NOMO-1 treated with dmso at 0.1 percent for 144 hours (cell line): Measurements from ENCODE around the gene COG5.

Experiments used
- DNase-seq: peaks from one replicate; lab custom pipeline; 2025; ENCODE audit not compliant: unreplicated experiment; lab: John Stamatoyannopoulos, UW

Gene COG5

DNA sequence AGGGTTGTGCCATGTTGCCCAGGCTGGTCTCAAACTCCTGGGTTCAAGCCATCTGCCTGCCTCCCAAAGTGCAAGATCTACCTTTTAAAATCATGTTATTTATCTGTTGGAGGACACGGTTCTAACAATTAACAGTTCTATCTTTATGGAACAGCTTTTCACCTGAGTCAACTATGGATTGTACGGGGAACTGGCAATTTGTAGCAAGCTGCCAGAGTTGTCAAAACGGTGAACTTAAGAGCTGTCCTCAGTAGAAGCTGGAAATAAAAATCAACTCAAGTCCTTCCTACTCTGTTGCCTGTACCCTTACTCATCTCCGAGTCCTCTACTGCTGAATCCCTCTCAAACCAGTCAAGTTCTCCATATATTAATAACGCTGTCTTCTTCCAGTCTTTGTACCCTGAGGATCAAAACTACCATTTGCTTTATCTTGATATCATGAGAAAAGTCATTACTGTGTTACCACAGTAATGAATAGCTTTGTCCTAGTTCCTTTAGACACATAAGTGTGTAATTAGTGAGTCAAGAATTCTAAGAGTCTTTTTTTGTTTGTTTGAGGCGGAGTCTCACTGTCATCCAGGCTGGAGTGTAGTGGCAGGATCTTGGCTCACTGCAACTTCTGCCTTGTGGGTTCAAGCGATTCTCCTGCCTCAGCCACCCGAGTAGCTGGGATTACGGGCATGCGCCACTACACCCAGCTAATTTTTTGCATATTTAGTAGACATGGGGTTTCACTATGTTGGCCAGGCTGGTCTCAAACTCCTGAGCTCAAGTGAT is 366.7 kb downstream of the COG5 start:
- no peak for DNase-seq

DNA sequence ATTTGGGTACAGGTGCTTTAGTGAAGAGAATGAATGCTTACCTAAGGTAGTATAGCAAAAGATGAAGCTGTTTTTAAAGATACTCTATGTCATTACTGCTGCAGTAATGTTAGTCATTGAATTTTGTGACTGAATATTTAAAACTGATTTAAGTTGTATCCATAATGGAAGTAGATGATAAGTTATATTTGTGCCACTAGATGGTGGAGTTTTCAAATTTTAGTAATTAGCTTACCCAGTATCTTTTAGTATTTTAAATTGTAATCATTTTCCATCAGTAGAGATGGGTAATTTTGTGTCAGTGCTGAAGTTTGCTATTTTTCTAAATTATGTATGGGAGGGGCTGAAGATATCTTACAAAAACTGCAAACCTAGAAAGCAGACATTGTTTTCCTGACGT is 369.7 kb downstream of the COG5 start:
- DNase-seq, result no peak

DNA sequence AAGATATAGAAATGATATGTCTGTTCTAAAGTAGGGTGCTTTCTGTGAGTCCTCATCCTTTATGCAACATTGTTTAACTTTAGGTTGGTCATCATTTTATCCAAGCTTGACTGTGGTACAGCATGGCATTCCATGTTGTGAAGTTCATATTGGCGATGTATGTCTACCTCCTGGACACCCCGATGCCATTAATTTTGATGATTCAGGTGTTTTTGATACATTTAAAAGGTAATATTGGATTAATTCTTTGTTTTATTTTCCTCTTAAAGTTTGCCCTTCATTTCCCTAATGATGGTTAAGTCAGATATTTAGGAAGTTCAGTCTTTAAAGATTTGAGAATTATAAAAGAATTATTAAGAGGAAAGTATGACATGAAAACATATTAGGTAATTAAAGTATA is 373.6 kb downstream of the COG5 start:
- DNase-seq, result no peak

DNA sequence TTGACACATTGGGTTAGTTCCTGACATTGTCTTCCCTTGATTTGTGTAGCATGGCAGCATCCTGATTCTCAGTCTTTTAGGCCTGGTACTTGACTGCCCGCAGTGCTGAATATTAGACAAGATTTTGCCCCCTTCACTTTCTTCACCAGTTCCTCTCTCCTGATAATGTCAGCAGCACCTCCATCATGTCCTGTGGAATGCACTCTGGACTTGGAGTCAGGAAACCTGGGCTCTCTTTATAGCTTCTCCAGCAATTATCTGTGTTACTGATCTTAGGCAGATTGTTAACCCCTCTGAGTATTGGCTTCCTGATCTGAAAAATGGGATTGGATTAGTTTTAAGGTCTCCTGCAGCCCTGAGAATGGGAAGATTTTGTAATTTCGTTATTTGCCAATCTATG is 375.9 kb downstream of the COG5 start:
- DNase-seq, result no peak

DNA sequence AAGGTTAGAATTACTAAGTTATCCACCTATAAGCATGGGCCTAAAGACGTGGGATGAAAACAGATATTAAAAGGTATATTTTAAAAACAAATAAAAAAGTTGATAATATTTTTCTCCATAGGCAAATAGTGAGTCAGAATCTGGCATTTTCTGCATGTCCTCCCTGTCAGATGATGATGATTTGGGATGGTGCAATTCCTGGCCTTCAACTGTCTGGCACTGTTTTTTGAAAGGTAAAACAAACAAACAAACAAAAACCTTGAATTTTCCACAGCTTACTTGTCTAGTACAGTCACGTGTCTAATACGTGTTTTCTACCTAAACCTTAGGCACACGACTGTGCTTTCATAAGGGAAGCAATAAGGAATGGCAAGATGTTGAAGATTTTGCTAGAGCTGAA is 377.5 kb downstream of the COG5 start:
- DNase-seq, result no peak

DNA sequence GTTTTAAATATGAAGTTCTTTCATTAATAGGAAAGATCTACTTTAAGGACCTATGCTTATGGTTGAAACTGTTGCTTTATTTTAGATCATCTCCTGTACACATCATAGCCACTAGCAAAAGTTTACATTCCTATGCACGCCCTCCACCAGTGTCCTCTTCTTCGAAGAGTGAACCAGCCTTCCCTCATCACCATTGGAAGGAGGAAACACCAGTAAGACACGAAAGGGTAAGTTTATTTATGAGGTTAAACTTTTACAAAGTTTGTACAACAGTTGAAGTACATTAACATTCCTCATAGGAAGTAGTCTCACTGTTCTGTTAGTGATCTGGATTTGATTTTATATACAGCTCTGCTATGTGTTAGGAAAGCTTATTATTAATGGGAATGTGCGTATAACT is 378.0 kb downstream of the COG5 start:
- DNase-seq, result no peak

DNA sequence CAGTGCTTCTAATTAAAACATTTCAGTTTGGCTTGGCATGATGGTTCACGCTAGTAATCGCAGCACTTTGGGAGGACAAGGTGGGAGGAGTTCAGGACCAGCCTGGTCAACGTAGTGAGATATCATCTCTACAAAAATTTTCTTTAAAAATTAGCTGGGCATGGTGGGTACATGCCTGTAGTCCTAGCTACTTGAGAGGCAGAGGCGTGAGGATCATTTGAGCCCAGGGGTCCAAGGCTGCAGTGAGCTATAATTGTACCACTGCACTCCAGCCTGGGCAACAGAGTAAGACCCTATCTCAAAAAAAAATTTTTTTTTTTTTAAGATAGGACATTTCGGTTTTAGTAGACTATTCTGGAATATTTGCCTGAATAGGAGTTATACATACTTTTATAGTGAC is 382.5 kb downstream of the COG5 start:
- no peak for DNase-seq

DNA sequence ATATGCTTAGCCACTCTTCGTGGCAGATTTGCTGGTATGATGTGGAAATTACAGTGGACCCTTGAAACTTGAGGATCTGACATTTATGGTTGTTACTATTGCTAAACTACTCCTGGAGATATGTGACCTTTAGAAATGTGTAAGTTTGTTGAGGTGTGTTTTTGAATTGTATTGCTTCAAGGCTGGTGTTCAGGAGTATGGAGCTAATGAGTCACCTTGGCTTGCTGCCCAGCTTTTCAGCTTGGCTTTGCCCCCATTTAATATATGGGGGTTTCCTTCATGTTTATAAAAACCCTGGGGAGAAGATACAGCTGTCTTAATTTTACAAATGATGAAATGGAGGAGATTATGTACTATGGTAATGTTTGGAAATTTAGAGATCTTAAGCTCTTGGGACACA is 383.3 kb downstream of the COG5 start:
- no peak for DNase-seq

DNA sequence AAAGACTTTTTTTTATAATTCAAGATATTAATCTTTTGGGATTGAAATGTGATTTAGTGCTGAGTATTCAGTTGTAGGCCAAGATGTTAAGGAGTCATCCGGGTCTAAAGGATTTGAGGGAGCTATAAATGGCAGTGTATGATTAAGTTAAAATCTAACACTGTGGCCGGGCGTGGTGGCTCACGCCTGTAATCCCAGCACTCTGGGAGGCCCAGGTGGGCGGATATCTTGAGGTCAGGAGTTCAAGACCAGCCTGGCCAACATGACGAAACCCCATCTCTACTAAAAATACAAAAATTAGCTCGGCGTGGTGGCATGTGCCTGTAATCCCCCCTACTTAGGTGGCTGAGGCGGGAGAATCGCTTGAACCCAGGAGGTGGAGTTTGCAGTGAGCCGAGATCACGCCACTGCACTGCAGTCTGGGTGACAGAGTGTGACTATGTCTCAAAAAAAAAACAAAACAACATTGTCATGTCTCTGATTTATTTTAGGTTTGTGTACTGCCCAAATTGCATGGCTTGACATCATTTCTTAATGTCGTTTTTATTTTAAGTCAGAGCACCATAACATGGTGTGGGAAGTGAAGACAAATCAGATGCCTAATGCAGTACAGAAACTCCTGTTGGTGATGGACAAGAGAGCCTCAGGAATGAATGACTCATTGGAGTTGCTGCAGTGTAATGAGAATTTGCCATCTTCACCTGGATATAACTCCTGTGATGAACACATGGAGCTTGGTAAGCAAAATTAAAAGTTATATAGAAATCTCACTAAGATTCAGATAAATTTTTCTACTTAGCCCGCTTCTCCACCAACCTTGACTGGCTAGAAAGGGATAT is 384.2 kb downstream of the COG5 start:
- DNase-seq, result no peak

DNA sequence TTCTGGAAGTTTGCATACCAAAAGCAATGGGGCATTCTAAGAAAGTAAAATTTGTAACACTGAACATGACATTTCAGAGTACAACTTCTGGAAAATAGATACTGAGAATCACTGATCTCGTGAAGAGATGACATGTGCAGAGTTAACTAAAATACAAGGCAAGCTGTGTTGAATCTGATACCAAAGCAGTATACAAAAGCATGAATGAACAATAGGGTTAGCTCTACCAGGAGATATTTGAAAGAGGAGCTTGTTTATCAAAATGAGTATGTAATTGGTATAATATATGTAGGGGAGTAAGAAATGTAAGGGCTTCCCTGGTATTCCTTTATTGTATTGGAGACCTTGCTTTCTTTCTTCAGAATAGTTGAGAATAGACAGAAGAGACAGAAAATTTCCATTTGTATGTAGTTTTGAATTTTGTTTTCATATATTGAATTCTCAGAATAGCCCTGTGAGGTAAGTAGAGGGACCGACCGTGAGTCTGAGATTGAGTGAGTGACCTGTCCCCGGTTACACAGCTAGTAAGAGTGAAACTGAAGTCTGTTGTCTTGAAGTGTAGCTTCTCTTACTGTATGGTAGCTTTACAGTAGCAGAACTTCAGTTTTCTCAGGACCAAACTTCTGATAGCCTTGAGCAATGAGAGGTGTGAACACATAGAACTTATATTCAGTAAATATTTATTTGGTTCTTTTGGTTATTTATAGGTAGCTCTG is 389.9 kb downstream of the COG5 start:
- no peak for DNase-seq

DNA sequence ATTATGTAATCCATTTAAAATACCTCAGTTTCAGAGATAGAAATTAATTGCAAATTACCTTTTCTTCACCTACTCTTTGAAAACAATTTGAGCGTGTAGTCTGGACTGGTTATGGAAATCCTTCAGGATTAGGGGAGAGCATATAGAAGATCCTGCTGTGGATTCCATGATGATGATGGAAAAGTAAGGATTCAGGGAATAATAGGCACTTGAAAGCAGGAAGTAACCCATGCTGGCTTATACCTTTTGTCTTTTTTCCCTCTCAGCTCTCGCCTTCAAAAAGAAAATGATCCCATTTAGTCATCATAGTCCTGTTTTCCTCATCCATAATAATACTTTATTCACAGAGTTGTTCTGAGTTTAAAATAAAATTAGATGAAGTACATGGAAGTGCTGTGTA is 390.5 kb downstream of the COG5 start:
- DNase-seq, result no peak

DNA sequence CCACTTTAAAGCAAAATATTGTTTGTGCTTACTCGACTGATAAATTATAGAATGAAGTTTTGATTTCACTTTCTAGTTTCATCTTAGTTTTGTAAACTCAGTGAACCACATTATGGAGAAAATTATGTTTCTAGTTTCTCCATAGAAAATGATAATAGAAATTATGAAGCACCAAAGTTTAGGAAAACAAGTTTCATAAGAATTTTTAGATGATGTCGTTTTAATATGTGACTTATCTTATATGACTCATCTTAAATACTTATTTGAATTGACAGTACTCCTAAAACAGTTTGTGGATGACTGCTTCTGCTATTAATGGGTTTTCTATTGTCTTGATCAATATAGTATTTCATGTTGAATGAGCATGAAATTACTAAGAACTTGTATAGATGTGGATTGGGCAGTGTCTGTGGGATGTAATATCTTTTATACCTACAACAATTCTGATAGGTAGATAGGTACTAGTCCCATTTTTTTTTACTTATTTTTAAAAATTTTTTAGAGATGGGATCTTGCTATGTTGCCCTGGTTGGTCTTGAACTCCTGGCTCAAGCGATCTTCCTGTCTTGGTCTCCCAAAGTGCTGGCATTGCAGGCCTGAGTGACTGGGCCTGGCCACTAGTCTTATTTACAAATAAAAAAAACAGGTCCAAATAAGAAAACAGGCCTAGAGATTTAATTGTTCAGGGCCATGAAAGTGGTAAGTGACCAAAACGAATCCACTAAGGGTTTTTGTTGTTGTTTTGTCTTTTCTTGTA is 391.3 kb downstream of the COG5 start:
- no peak for DNase-seq

DNA sequence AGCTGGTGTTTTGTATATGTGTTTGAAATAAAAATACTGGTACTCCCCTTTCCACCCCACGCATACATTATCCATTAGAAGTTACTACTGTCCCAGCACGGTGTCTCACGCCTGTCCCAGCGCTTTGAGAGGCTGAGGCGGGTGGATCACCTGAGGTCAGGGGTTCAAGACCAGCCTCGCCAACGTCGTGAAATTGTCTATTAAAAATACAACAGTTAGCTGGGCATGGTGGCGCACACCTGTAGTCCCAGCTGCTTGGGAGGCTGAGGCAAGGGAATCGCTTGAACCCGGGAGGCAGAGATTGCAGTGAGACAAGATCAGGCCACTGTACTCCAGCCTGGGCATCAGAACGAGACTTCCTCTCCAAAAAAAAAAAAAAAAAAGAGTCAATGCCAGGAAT is 392.2 kb downstream of the COG5 start:
- no peak for DNase-seq

DNA sequence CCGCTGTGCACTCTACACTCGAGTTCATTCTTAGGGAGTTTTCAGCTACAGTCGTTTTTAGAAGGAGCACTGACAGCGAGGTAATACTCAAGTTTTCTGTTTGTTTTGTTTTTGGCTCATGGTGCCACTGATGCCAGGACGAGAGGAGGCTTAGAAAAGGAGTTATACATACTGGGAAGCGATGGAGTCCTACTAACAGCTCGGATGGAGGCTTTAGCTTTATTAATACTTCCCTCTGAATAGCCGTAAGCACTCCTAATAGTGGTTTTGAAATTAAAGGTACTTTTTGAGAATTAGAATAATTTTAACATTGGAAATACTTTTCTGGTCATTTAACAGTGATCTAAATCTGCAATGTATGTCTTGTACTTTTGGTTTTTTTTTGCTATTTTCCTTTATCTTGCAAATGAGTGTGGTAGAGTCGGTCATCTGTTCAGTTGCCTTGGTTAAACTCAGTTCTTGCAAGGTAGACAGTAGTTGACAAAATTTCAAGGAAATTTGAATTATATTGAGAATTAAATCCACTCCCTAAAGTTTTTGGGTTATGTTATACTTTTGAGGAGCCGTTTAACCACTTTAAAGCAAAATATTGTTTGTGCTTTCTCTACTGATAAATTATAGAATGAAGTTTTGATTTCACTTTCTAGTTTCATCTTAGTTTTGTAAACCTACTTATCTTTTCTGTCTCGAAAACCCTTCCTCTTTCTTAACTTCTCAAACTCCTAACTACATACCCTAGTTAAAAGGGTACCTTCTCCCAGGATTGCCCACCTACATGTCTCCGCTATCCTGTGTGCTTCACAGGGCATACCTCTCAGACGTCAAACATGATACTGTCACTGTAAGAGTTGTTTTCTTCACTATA is 393.4 kb downstream of the COG5 start:
- DNase-seq, result no peak

DNA sequence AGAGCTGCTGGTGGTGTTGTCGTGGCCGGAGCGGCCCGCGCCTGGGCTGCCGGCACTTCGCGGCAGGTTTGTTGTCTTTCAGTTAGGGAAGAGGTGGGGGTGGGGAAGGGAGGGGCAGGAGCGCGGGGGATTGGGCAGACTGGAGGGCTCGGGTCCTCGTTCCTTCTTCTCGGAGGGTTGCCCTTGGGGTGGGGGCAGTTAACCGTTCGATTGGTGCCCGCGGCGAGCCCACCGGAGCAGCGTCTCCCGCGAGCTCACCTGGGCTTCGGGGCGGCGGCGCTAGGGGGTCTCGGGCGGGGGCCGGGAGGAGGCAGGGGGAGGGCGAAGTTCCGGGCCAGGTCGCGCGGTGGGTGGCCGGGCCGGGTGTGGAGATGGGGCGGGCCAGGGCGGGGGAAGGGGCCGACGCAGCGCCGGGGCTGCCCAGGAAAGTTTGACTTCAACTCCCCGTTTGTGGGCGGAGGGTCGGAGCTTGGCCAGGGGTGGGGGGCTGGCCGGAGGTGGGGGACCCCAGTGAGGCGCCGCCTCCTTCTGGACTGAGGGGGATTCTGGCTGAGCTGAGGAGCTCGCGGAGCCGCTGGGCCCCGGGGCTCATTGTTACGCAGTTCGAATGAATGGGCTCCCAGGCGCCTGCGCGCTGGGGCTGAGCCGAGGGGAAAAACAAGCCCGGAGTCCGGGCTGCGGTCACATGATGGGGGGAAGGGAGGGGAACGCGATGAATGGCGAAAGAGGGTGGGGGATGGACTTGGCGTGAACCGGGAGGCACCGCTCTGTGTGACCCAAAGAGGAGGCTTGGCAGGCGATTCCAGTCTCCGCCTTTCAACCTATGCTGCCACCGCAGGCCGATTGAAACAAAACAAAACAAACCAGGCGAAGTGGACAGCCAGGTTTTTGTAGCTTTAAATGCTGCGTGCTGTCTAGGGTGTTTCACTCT is 394.3 kb downstream of the COG5 start:
- DNase-seq, result peak; percentile 72

DNA sequence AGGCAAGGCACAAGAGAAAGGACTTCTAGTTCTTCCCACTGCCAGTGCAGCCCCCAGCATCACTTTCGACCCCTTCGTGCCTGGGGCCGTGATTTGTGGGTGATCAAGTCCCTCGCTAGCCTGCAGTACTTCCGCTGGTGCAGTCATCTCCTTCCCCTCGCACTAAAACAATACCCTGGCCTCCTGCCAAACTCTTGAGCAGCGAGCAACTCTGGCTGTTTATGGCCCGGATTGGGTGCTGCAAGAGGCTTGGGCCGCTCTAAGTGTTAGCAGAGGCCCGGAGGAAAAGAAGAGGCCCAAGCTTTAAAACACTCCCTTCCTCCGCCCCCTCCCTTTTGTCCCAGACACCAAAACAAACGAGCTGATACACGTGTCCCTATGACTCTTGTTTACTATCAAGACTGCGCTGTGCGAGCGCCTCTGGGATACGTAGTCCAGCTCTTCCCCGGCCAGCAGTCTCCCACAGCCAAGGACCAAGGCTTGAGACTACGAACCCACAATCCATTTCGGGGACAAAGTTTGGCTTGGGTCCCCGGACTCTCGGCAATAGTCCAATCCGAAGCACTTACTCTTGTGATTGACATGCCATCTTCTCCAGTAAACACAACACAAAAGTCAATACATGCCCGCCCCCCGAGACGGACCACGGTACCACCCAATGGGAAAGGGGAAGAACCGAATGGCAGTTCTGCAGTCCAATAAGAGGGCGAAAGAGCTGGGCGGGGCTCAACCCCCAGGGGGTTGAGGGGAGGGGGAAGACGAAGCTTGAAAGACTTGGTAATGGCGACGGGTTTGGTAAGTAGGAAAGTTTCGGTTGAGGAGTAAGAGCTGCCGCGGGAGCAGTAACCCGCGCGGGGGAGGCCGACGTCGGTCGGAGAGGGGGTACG is 395.2 kb downstream of the COG5 start, which contains the start of gene HBP1:
Gene HBP1, plus strand, starts transcription at position 771 of the 887 bp plus-strand sequence. CDS start 10,891 bp downstream, outside the sequence.
- peak; percentile 97 for DNase-seq

DNA sequence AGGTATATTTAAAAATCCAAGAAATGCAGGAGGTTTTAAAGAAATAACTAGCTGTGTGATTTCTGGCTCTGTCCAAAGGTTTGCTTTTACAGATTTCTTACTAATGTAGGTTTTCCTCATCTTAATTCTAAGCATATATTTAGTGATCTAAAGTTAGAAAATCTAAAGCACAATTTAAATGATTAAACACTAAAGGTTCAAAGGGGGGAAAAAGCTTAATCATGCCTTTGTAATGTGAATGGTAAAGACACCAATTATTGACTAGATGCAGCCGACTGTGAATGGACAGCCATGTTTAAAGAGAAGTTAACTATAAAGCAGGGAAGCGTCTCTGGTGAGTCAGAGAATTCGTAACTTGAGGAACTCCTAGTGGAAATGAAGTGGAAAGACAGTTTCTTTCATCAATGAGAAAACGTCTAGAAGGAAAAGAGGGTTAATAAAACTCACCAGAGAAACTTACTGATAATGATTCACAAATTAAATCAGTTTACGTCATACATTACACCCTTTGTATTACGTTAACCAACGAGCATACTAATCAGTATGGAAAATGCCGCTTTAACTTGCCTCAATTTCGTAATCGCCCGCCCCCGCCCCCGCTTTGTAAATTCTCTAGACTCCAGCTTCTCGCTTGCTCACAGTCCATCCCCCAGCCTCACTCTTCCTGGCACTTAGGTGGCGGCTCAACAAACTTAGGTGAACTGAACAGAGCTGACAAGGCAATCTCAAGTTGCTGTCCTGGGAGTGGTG is 396.1 kb downstream of the COG5 start:
- DNase-seq, result peak; percentile 4
